Peyer's patch (tissue), 4 donors: Measurements from ENCODE around the gene LRRC34.

ENCODE experiments used
- POLR2A ChIP-seq, 2 donors: fragments of 450-650 bp; IDR thresholded peaks; one replicate each; pipeline ENCODE4 v1.5.1; 2017; ENCODE audit warnings: antibody characterized with exemption in 2 of 2, mild to moderate bottlenecking in 2 of 2, moderate library complexity in 2 of 2
- TF ChIP-seq, protein P1 (sequence below), 6 experiments: fragments of 450-650 bp in 4 of 6; fragments of 200-600 bp in 2 of 6; sonication (generic) in 1 of 6; IDR thresholded peaks; one replicate each; pipeline ENCODE4 v1.5.1; 2017 to 2019; ENCODE audit warnings: antibody characterized with exemption in 6 of 6, mild to moderate bottlenecking in 3 of 6, moderate library complexity in 1 of 6

DNA sequence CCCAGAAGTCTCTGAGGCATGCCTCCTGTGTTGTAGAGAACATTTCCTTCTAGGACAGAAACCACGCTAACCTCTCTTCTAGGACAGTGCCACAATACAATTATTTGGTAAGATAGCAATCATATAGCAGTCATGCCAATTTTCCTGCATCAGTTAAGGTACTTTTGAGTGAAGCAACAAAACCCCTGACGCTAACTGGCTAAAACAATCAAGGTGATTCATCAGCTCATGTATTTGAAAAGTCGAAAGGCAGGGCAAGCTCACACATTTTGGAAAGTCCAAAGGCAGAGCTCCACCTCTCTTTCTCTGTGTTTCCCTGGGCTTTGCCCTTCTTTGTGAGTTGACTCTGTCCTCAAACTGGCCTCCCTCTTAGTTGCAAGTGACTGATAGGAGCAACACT is 58.0 kb downstream of the LRRC34 start:
- TF ChIP-seq POLR2A (IDR thresholded peaks at IDR 0.05): no peak
- TF ChIP-seq, protein P1, sequence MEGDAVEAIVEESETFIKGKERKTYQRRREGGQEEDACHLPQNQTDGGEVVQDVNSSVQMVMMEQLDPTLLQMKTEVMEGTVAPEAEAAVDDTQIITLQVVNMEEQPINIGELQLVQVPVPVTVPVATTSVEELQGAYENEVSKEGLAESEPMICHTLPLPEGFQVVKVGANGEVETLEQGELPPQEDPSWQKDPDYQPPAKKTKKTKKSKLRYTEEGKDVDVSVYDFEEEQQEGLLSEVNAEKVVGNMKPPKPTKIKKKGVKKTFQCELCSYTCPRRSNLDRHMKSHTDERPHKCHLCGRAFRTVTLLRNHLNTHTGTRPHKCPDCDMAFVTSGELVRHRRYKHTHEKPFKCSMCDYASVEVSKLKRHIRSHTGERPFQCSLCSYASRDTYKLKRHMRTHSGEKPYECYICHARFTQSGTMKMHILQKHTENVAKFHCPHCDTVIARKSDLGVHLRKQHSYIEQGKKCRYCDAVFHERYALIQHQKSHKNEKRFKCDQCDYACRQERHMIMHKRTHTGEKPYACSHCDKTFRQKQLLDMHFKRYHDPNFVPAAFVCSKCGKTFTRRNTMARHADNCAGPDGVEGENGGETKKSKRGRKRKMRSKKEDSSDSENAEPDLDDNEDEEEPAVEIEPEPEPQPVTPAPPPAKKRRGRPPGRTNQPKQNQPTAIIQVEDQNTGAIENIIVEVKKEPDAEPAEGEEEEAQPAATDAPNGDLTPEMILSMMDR (IDR thresholded peaks at IDR 0.05): no peak
